Panc1 (cell line): ENCODE data around the gene NPAS3. TPM values are rescaled to one million over a fixed set of nuclear protein-coding genes. Genes with fewer than 3 reads are reported as not detected.

Experiments
- ATAC-seq: fragments of 200-7000 bp; cut with Tn5 transposase; 2 replicates; pipeline ENCODE4 v1.9.1; 2020; ENCODE audit warnings: mild to moderate bottlenecking, moderate library complexity
- BruUV-seq: library from RNA; stranded (reverse); fragments of 400-500 nt; replicated peaks from 2 replicates; lab custom pipeline; 2021; lab: Mats Ljungman, UMichigan
- CTCF ChIA-PET: fragments of 300-600 bp; sonication (Branson Sonifier 250); formaldehyde crosslinking; loops from one replicate; lab custom pipeline; 2022; ENCODE audit warnings: antibody characterized with exemption; lab: Charles Lee
- POLR2A ChIA-PET: fragments of 300-600 bp; sonication (Branson Sonifier 250); formaldehyde crosslinking; loops from one replicate; lab custom pipeline; 2022; ENCODE audit warnings: antibody characterized with exemption; lab: Charles Lee
- DNase-seq: peaks from one replicate; pipeline ENCODE4 v3.0.0-alpha.2; 2010; ENCODE audit warnings: low read depth, low spot score
- H3K27ac ChIP-seq: 2 replicates; pipeline ENCODE4 v1.5.1; 2011; ENCODE audit warnings: mild to moderate bottlenecking, low read length, inconsistent platforms
- H3K27me3 ChIP-seq: fragments of 200-500 bp; sonication (Bioruptor generic); 2 replicates; pipeline ENCODE4 v1.6.0; 2014; ENCODE audit warnings: low read length, inconsistent platforms; ENCODE audit not compliant: control insufficient read depth, insufficient read depth
- H3K36me3 ChIP-seq: fragments of 200-500 bp; sonication (Bioruptor generic); 2 replicates; pipeline ENCODE4 v1.5.1; 2014; ENCODE audit warnings: inconsistent platforms, mild to moderate bottlenecking, low read length, moderate library complexity; ENCODE audit not compliant: control insufficient read depth, insufficient read depth
- H3K4me1 ChIP-seq: 2 replicates; pipeline ENCODE4 v1.5.1; 2011; ENCODE audit warnings: inconsistent platforms, mild to moderate bottlenecking, low read length, moderate library complexity; ENCODE audit not compliant: control insufficient read depth, insufficient read depth
- H3K4me3 ChIP-seq, 2 experiments: 2 replicates each; pipeline ENCODE4 v1.5.1; 2011 to 2012; ENCODE audit warnings: low read depth in 2 of 2, low read length in 2 of 2, mild to moderate bottlenecking in 2 of 2, inconsistent platforms in 1 of 2, moderate library complexity in 1 of 2
- H3K9me3 ChIP-seq: fragments of 200-500 bp; sonication (Bioruptor generic); 2 replicates; pipeline ENCODE4 v1.5.1; 2014; ENCODE audit warnings: low read depth, mild to moderate bottlenecking, inconsistent platforms, low read length, moderate library complexity; ENCODE audit not compliant: control insufficient read depth, insufficient read depth
- POLR2AphosphoS5 ChIP-seq: IDR thresholded peaks from 2 replicates; pipeline ENCODE4 v1.6.1; 2012; ENCODE audit warnings: mild to moderate bottlenecking, low read depth, low read length, moderate library complexity
- SIN3A ChIP-seq: IDR thresholded peaks from 2 replicates; pipeline ENCODE4 v1.6.1; 2012; ENCODE audit warnings: low read depth, mild to moderate bottlenecking, low read length, moderate library complexity, borderline replicate concordance; ENCODE audit not compliant: insufficient read depth
- TCF7L2 ChIP-seq: IDR thresholded peaks from 2 replicates; pipeline ENCODE4 v1.6.1; 2011; ENCODE audit warnings: mild to moderate bottlenecking, low read depth, low read length, inconsistent platforms
- in situ Hi-C: cut with HindIII; loops from 2 replicates; pipeline ENCODE4 v1.10.0; 2016; ENCODE audit warnings: low sequenced_read_pairs, low pct_unique_long_range_greater_than_20kb
- intact Hi-C: fragments of 100-400 bp; cut with micrococcal nuclease; formaldehyde crosslinking; loops from one replicate; pipeline ENCODE4 v1.10.0; 2022; ENCODE audit not compliant: unreplicated experiment
- total RNA-seq: library from RNA; stranded (reverse); gene quantifications from one replicate; pipeline ENCODE4 v1.2.1, GENCODE V29; 2021; ENCODE audit not compliant: unreplicated experiment
- TF ChIP-seq, protein P1 (sequence below): fragments of 450-650 bp; IDR thresholded peaks from 2 replicates; pipeline ENCODE4 v1.5.1; 2017; ENCODE audit warnings: mild to moderate bottlenecking
- TF ChIP-seq, protein P2 (sequence below), 2 experiments: IDR thresholded peaks; 2 replicates each; pipeline ENCODE4 v1.6.1; 2011 to 2012; ENCODE audit warnings: low read depth in 2 of 2, control low read depth in 1 of 2, low read length in 1 of 2, mild to moderate bottlenecking in 1 of 2, moderate library complexity in 1 of 2; ENCODE audit not compliant: insufficient read depth in 1 of 2

Gene NPAS3
- total RNA-seq, 1 experiment from 2014 or later: 0.23 TPM

DNA sequence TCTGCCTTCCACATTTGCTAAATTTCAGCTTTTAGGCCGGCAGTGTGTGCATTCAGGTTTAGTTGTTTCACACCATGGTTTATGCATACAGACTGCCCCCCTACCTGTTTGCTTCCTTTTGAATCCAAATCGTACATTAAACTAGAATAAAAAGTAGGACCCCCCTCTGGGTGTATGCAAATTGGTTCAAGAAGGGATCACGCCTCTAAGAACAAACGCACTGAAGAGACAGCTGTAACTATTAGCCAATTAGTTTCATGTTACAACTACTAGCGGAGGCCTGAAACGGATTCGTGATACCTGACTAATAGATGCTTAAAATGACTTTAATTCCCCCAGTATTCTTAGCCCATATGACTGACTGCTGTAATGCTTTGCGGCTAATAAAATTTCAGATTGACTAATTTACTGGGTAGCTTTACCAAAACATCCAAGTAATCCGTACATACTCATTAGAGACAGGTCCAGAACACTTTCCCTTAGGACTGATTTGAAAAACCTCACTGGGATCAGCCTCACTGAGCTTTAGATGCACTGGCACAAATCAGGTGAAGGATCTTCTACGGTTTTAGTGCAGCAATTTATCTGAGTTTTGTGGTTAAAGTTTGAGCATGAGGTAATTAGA lies 411.8 kb downstream of the NPAS3 start:
- no peaks in the 10 kb centered on the region for H3K36me3 ChIP-seq
- TF ChIP-seq SIN3A: no peak
- TF ChIP-seq, protein P1, sequence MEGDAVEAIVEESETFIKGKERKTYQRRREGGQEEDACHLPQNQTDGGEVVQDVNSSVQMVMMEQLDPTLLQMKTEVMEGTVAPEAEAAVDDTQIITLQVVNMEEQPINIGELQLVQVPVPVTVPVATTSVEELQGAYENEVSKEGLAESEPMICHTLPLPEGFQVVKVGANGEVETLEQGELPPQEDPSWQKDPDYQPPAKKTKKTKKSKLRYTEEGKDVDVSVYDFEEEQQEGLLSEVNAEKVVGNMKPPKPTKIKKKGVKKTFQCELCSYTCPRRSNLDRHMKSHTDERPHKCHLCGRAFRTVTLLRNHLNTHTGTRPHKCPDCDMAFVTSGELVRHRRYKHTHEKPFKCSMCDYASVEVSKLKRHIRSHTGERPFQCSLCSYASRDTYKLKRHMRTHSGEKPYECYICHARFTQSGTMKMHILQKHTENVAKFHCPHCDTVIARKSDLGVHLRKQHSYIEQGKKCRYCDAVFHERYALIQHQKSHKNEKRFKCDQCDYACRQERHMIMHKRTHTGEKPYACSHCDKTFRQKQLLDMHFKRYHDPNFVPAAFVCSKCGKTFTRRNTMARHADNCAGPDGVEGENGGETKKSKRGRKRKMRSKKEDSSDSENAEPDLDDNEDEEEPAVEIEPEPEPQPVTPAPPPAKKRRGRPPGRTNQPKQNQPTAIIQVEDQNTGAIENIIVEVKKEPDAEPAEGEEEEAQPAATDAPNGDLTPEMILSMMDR: no peak
- no peak for TF ChIP-seq TCF7L2
- no peak for TF ChIP-seq POLR2AphosphoS5
- TF ChIP-seq, protein P2, sequence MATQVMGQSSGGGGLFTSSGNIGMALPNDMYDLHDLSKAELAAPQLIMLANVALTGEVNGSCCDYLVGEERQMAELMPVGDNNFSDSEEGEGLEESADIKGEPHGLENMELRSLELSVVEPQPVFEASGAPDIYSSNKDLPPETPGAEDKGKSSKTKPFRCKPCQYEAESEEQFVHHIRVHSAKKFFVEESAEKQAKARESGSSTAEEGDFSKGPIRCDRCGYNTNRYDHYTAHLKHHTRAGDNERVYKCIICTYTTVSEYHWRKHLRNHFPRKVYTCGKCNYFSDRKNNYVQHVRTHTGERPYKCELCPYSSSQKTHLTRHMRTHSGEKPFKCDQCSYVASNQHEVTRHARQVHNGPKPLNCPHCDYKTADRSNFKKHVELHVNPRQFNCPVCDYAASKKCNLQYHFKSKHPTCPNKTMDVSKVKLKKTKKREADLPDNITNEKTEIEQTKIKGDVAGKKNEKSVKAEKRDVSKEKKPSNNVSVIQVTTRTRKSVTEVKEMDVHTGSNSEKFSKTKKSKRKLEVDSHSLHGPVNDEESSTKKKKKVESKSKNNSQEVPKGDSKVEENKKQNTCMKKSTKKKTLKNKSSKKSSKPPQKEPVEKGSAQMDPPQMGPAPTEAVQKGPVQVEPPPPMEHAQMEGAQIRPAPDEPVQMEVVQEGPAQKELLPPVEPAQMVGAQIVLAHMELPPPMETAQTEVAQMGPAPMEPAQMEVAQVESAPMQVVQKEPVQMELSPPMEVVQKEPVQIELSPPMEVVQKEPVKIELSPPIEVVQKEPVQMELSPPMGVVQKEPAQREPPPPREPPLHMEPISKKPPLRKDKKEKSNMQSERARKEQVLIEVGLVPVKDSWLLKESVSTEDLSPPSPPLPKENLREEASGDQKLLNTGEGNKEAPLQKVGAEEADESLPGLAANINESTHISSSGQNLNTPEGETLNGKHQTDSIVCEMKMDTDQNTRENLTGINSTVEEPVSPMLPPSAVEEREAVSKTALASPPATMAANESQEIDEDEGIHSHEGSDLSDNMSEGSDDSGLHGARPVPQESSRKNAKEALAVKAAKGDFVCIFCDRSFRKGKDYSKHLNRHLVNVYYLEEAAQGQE (IDR thresholded peaks at IDR 0.05; ENCODE audit: insufficient read depth in 1 of 2, low read depth in 2 of 2, low read length in 1 of 2): no peak
- ATAC-seq (no peak), DNase-seq (no peak)
- H3K27ac ChIP-seq: no peak overlapping the region
- no peak overlapping the region for H3K4me3 ChIP-seq
- no TSS peak for BruUV-seq
- in situ Hi-C loops (no loop called here), intact Hi-C loops (no loop called here)
- POLR2A ChIA-PET: no interaction called here
- no peaks in the 10 kb centered on the region for H3K27me3 ChIP-seq
- H3K4me1 ChIP-seq: no peaks in the 10 kb centered on the region
- H3K9me3 ChIP-seq: no peaks in the 10 kb centered on the region
- CTCF ChIA-PET: no interaction called here

DNA sequence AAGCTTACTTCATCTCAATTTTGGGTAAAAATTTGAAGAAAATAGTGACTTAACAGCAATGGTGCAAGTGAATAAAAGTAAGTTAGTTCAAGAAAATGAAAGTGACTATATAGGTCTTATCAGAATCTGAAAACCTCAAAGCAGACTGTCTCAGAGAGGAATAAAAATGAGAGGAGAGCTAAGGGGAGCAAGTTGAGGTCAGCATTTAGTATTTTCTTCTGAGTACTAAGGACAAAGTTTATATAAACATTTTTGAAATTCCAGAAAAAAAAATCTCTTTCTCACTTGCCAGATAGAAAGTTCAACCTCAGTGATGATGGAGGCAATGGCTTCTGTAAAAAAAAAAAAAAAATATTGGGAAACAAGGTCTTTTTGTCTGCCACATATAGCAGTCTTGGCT lies 414.1 kb downstream of the NPAS3 start:
- BruUV-seq: no TSS peak
- CTCF ChIA-PET: no interaction called here
- POLR2A ChIA-PET: no interaction called here
- no peaks in the 10 kb centered on the region for H3K9me3 ChIP-seq
- H3K36me3 ChIP-seq: no peaks in the 10 kb centered on the region
- H3K27ac ChIP-seq: no peak overlapping the region
- H3K4me1 ChIP-seq: no peaks in the 10 kb centered on the region
- in situ Hi-C loops (no loop called here), intact Hi-C loops (no loop called here)
- TF ChIP-seq, protein P2 (IDR thresholded peaks at IDR 0.05; ENCODE audit: insufficient read depth in 1 of 2, low read depth in 2 of 2, low read length in 1 of 2): no peak
- TF ChIP-seq POLR2AphosphoS5 (no peak), SIN3A (no peak), TCF7L2 (no peak)
- TF ChIP-seq, protein P1: no peak
- DNase-seq (no peak), ATAC-seq (no peak)
- H3K4me3 ChIP-seq: no peak overlapping the region
- H3K27me3 ChIP-seq: no peaks in the 10 kb centered on the region
